HG02571 (cell line): ENCODE data around the gene WNT7B.

Source experiments
- ATAC-seq: cut with Tn5 transposase; IDR thresholded peaks from one replicate; pipeline ENCODE4 v1.9.1; 2021; ENCODE audit warnings: mild to moderate bottlenecking, moderate library complexity; ENCODE audit not compliant: unreplicated experiment

WNT7B gene

DNA sequence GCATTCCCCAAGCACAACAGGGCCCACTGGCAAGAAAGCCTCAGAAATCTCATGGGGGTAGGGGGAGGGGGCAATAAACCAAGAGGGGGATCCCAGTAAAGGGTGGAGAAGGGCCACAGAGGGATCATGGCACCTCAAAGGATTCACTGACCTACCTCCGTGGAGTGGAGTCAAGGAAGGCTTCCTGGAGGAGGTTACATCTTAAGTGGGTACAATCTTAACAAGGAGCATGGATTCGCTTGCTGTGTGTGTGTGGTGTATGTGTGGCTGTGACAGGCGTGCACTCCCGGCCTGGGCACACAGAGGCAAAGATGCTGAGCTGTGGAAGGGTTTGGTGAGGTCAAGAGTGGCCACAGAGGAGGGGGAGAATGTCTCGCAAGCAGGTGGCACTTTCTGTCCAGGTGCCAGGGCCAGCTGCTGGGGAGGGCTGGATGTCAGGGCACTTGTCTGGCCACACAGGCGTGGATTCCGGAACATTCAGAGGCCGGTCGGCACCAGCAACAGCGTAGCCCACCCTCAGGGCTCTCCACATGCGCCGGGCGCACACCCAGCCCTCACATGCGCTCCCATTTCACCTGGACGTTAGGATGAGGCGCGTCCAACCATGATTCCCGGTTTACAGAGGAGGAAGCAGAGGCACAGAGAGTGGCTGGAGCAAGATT is 43.3 kb downstream of the WNT7B start:
- no peak for ATAC-seq

DNA sequence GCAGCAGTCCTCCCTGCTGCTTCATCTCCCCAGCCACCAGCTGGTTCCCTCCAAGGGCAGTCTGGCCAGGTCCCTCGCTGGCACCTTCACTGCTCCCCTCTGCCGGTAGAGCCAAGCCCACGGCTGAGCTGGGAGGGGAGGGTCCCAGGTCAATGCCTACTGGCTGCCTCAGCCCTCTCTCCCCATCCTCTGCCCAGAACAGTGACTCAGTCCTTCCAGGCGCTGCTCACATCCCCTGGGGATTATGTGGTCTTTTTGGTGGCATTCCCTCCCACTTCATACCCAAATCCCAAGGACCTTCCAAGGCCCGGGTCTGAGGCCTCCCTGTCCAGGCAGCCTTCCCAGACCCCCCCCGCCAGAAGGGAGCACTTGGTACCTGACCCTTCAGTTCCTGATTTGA is 44.9 kb downstream of the WNT7B start:
- ATAC-seq: no peak

DNA sequence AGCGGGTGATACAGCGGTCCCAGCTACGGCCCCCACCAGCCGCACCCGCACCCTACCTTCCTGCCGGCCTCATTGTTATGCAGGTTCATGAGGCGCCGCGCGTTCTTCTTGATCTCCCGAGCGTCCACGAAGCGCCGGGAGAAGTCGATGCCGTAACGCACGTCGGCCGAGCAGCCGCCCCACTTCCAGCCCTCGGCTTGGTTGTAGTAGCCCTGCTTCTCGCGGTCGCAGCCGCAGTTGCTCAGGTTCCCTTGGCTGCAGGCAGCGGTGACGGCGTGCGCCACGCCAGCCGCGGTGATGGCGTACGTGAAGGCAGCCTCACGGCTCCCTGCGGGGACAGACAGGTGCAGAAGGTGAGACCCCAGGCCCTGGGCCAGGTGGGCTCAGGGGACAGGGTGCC is 45.9 kb downstream of the WNT7B start:
- ATAC-seq: no peak

DNA sequence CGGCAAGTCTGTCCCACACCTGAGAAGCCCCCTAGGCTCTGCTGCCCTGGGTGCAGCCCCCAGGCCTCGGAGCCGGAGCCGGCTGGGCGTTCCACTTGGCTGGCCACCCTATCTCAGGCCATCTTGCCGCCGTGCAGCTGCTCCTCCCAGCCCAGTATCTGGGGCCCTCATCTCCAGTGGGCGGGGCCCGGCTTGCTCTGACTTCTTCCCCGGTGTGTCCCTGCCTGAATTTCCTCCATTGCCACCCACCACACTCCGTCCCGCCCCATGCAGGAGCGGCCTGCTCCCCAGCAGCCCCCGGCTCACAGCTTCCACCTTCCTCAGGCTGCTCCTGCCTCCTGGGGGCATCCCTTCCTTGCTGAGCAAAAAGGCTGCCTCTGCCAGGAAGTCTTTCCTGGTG is 46.6 kb downstream of the WNT7B start:
- ATAC-seq: no peak

DNA sequence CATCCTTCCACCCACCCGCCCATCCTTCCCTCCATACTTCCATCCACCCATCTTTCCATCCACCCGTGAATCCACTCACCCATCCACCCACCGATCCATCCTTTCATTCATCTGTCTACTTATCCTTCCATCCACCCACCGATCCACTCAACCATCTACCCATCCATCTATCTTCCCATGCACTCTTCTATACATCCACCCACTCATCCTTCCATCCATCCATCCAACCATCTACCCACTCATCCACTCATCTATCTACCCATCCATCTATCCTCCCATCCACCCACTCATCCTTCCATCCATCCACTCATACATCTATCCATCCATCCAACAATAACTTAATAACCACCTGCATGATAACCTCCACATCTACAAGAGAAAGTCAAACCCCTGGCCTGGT is 47.3 kb downstream of the WNT7B start:
- ATAC-seq: no peak

DNA sequence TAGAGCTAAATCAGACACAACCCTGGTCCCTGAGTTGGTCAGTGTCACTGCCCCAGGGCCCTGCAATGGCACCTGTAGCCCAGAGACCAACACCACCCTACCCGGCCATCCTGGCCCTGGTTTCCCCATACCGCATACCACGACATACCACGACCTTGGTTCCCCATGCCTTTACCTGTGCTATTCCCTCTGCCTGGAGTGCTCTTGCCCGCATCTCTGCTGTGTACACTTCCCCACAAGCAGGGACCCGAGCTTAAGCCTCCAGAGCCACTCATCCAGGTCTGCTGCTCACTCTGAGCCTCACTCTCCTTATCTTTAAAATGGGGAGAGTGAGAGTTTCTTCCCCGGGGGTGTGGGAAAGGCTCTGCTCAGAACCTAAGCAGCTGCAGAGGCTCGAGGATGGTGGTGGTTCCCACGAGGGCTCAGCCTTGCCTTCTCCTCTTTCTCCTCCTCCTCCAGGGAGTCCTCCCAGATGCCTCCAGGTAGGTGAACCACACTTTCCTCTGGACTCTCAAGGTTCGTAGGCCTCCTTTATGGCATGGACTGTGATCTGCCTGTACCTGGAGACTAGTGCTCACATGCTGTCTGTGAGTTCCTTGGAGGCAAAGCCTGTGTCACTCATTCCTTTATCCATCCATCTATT is 48.1 kb downstream of the WNT7B start:
- ATAC-seq: no peak

DNA sequence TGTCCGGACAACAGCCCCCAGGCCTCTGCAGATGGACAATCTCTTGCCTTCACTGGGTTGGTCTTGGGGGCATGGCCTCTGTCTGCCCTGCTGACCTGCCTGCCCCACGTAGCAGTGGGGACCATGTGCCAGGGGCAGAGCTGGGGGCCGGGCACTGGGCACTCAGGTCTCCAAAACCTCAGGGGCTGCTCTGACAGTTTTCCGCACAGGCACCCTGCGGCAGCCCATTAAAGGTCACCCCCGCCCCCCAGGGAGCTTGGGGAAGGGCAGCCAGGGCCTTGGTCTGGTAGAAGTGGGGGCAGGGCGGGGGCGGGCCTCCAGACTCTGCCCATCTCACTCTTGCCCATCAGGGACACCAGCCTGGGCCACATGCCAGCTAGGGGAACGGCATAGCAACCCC is 49.9 kb downstream of the WNT7B start:
- ATAC-seq: no peak

DNA sequence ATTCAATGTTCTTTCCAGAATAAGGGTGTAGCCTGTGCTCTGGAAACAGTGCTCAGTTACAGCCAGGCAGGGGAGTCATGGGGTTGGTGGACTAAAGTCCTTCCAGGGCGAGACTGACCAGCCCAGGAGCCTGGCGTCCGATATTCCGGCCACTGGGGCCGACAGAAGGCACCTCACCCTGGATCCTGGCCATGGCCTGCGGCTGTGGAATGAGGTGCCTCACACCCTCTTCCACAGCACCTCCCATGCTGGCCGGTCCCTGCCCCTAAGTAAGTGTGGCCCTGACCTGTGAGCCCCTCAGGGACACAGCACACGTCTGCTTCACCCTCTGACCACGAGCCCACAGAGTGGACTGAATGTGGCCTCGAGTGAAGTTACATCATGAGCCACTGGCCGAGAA is 50.5 kb downstream of the WNT7B start:
- no peak for ATAC-seq

DNA sequence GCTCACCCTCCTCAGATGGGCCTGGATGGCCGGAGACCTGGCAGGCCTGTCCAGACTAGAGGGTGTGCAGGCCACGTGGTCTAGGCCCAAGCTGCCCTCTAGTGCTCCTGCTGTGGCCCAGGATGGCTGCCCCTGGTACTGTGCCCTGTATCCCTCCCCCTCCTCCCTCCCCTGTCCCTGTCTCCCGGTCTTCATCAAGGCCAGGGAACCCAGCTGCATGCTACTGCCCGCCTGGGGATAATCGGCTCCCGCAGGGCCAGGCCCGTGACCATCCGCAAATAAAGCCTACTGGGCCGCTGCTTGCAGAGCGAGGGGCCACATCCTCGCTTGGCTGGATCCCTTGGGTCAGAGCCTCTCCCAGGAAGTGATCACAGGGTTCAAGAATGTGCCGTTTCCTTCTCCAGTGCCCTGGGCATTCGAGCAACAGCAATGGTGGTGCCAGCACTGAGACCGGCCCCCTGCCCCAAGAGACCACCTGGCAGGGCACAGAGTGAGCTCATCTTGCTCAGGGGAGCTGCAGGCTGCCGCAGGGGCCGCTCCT is 51.1 kb downstream of the WNT7B start:
- ATAC-seq: no peak

DNA sequence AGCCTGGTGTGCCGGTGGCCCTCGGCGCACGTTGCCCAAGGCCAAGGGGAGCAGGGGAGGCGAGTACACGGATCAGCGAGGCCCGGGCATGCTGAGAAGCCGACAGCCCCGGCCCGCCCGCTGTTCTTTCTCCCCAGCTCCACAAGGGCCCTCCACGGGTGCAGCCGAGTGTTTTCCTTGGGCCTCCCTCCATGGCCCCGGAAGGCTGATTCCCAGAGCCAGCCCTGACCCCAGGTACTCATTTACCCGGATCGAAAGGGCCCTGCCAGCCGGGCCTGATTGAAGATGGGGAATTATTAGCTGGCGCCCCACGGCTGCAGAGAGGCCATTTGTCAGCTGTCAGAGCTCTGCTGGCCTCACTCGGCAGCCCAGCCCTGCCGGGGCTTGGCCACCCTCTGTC is 53.1 kb downstream of the WNT7B start:
- ATAC-seq: no peak

DNA sequence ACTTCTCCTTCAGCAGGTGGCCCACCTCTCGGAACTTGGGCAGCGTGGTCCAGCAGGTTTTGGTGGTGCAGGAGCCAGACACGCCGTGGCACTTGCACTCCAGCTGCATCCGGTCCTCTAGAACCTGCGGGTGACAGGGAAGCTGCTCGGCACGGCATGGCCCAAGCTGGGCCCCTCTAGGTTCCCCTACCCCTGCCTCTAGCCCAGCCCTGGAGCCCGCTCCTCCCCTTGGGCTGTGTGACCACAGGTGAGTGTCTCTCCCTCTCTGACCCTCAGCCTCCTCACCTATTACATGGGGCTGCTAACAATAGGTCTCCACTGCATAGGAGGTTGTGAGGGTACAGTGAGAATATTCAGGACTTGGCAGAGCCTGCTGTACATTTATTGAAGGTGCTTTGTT is 53.8 kb downstream of the WNT7B start:
- ATAC-seq: no peak

DNA sequence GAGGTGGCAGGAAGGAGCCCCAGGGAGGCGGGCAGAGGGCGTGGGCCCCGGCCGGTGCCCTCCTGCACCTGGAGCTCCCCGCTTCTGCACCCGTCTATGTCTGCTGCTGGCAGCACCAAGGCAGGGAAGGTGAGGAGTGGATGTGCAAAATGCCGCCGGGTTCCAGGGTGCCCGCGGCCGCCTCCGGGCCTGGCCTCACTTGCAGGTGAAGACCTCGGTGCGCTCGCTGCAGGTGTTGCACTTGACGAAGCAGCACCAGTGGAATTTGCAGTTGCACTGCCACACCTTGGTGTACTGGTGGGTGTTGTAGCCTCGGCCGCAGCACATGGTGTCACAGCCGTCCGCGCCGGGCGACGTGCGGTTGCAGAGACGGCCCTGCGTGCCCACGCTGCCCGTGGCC is 54.3 kb downstream of the WNT7B start:
- no peak for ATAC-seq

DNA sequence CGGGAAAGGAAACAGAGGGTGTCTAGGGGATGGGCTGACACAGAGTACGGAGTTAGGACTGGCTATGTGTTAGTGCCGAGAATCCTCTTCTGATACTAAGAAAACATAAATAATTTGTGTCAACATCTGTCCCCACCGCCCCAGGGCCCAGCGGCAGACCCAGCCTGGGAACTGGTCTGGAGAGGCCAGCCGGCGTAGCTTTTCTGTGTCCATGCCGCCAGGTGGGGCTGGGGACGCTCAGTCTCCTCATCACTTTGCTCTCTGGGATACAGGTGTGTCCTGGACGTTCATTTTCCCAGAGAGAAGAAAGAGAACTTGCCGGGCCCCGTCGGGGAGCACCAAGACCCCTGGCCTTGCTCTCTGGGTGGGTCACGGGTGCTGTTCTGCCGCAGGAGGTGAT is 54.7 kb downstream of the WNT7B start:
- ATAC-seq: no peak

DNA sequence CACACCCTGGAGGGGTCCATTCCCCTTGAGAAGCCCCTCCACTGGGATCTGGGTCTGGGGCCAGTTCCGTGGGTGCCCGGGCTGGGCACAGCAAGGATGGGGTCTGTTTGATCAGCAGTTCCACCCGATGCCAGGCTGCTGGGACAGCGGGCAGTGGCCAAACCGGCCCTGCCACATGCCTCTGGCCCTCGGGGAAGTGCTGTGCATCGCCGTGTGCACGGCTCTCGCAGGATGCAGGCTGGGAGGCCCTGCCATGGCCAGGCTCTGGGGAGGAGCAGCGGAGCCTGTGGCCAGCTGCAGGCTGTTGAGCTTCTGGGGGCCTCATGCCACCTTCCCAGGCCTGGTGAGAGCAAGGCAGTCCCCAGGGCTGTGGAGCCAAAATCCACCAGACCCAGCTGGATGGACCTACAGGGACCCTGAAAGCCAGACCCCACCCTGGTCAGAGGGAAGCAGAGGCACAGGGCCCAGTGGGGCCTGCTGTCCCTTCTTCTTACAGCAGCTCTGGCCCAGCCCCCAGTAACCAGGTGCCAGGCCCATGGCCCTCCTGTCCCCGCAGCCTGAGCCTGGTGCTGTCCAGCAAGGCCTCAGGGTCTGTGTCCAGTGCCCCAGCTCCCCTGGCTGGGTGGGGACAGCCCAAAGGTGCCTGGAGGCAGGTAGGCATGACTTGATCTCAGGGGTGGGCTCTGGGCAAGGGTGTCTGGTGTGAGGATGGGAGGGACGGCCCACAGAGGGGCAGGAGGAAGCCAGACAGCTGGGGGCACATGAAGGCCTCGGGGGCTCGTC is 57.3 kb downstream of the WNT7B start:
- no peak for ATAC-seq

DNA sequence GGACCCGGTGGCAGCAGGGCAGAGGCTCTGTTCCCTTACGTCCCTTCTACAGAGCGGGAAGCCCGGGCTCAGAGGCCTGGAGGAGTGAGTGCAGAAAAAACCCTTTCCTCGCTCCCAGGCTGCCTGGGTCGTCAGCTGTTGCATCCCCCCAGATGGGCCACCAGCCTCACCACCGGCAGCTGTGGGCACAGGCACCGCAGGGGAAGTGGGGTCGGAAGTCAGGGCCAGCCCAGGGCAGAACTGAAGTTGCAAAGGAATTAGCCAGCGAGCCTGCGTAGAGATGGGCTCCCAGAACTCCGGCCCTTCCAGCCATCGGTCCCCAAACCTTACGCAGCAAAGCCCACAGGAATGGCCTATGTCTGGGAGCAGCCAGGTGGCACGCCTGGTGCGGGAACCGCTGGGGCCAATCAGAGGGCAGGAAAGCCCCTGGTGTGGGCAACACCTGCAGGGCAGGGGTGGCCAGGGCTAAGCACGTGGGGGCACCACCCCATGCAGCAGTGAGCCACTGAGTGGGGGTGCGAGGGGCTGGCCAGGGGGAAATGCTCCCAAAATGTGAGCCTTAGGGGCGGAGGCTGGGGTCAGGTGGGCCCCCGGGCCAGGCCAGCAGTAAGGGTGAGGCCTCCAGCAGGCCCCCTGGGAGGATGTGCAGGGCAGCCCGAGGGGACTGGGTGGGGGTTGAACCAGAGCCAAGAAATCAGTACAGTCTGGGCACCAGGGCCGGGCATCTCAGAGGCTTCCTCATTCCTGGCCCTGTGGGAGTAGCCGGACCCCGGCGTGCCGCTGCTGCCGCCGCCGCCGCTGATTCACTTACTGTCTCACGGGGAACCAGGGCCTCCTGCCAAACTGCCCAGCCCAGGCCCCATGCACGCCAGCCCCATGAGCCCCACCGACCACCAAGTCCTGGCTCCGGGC is 58.2 kb downstream of the WNT7B start:
- ATAC-seq: no peak

DNA sequence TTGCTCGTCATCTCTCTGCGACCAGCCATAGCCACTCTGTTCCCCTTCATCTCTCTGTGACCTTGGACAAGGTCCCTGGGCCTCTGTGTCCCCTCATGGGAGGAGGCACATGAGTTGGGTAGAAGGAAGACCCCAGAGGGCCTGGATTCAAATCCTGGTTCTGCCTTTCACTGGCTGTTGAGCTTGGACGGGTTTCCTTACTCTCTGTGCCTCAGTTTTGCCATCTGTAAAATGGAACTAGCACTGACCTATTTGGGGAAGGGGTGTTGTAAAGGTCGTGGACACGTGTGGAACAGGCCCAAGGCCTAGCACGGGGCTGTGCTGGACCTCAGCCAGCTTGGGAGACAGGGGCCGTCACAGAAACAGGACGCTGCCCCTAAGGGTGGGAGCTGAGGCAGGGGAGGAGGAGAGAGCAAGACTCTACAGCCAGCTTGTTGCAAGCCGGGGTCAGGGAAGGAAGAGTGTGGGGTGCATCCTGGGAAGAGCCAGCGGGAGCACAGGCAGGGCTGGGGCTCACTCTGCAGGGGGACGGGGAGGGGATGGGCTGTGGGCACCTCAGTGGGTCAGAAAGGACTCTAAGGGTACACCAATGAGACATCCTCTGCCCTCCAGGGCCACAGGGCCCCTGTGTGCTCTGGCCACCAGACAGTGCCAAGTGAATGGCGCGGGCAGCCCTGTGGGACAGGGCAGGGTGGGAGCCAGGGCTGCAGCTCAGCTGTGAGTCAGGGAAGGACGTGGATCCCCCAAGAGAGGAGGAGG is 59.1 kb downstream of the WNT7B start:
- no peak for ATAC-seq

DNA sequence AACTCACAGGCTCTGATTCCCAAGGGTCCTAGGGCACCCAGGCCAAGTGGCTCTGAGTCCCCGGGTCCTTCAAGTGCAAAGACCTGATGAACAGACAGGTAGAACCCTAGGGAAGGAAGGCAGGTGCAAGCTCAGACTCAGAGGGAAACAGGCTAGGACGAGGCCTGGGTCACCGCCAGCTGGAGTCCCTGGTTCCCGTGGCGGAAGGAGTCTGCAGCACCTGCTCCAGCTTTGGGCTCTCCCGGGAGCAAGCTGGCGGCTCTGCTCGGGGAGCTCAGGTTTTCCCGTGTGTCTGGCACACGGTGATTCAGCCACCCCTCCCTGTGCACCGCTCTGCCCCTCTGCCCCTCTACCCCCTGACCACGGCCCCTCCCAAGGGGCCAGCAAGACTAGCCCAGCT is 59.8 kb downstream of the WNT7B start:
- no peak for ATAC-seq

DNA sequence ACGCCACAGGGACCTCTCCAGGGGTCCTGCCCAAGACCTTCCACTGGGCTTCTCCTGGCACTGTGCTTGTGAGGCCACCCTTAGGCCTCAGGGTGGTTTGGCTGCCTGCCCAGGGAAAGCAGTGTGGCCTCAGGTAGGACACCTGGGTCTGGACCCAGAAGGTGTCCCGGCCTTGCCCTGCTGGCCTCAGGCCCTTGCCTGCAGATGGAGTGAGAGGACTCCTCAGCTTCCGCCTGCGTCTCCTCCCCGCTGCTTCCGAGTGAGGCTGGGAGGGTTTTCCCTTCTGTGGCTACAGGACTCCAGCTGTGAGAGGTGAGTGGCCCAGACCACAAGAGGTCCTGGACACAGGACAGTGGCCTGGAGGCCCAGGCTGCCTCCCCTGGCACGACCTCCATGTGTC is 60.4 kb downstream of the WNT7B start:
- ATAC-seq: no peak

DNA sequence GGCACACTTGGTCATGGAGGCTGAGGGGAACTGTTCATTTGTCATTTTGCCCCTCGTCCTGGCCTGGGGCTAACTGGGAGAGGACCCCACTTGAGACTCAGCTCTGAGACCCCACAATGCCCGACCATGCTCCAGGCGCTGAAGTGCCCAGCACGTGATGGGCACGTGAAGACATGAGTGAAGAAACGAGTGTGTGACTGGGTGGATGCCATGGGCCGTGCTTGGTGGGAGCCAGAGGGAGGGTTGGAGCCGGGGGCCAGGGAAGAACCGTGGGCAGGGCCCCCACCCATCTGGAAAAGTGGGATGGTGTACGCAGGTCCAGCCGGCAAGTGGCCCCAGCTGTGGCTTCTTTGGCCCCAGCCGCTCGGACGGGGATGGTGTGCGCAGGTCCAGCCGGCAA is 61.1 kb downstream of the WNT7B start:
- ATAC-seq: no peak

DNA sequence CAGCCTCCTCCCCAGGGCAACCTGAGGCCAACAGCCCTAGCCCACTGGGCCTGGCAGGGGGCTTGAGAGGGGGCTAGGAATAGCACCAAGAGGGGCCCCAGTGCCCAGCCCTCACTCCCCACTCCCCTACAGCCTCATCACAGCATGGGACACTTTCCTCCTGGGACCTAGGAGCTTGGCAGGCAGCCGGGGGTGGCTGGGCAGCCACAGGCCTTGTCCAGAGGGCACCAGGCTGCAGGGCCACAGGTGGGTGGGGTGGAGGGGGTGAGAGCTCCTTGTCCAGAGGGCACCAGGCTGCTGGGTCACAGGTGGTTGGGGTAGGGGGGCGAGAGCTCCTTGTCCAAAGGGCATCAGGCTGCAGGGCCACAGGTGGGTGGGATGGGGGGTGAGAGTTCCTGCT is 61.8 kb downstream of the WNT7B start:
- ATAC-seq: no peak
